Uterus (tissue), 4 donors: Measurements from ENCODE around the gene SNRNP40. TPM values are rescaled to one million over a fixed set of nuclear protein-coding genes. Genes with fewer than 3 reads are reported as not detected.
"Not testable (repeated sequence)": the region's sequence is repeated elsewhere in the genome, so short reads cannot be mapped to it uniquely, and the experiment has no call there.

Experiments
- DNase-seq, 2 donors: peaks; one replicate each; pipeline ENCODE4 v3.0.0-alpha.2; 2019 to 2020
- H3K27ac ChIP-seq, 2 donors: fragments of 200-600 bp; sonication (generic); 1 replicate in 1 of 2; 2 replicates in 1 of 2; pipeline ENCODE4 v1.5.1; 2016 to 2018
- H3K27me3 ChIP-seq, 2 donors: fragments of 200-600 bp; sonication (generic); one replicate each; pipeline ENCODE4 v1.5.1; 2018 to 2019; ENCODE audit warnings: control low read depth in 1 of 2
- H3K36me3 ChIP-seq, 2 donors: fragments of 200-600 bp; sonication (generic); one replicate each; pipeline ENCODE4 v1.5.1; 2019; ENCODE audit warnings: control low read depth in 1 of 2
- H3K4me1 ChIP-seq, 2 donors: fragments of 200-600 bp; sonication (generic); one replicate each; pipeline ENCODE4 v1.5.1; 2018 to 2019; ENCODE audit warnings: control low read depth in 1 of 2
- H3K4me3 ChIP-seq, 2 donors: fragments of 200-600 bp; sonication (generic); 1 replicate in 1 of 2; 2 replicates in 1 of 2; pipeline ENCODE4 v1.5.1; 2018 to 2019; ENCODE audit warnings: mild to moderate bottlenecking in 1 of 2
- H3K9me3 ChIP-seq, 2 donors: fragments of 200-600 bp; sonication (generic); one replicate each; pipeline ENCODE4 v1.5.1; 2019; ENCODE audit warnings: control low read depth in 1 of 2
- CTCF ChIP-seq, 4 experiments: fragments of 200-600 bp in 2 of 4; fragments of 450-650 bp in 2 of 4; sonication (generic) in 2 of 4; IDR thresholded peaks; one replicate each; pipeline ENCODE4 v1.5.1; 2016 to 2019; ENCODE audit warnings: antibody characterized with exemption in 4 of 4, mild to moderate bottlenecking in 2 of 4, moderate library complexity in 1 of 4
- POLR2A ChIP-seq, 2 donors: fragments of 450-650 bp; IDR thresholded peaks; one replicate each; pipeline ENCODE4 v1.6.1; 2016; ENCODE audit warnings: antibody characterized with exemption in 2 of 2, mild to moderate bottlenecking in 1 of 2, moderate library complexity in 1 of 2
- intact Hi-C: fragments of 100-400 bp; cut with DNase I; formaldehyde crosslinking; loops from one replicate; pipeline ENCODE4 v1.15.1; 2023; ENCODE audit warnings: low total_unique reads
- total RNA-seq, 4 donors: library from RNA; depleted of rRNA in 3 of 4; stranded (reverse); fragments of >200 nt in 3 of 4; gene quantifications; one replicate each; pipeline versions ENCODE4 v1.1.0 to v1.2.4, GENCODE V29; 2014 to 2023
- donor health status: DM: yes; HTN: yes; CAD: no.

SNRNP40 gene
- total RNA-seq, 4 donors from 2014 or later, result 35.1 to 99.5 (median 58.5) TPM

GRCh38 chr1:31300193-31300592 is 3.6 kb upstream of the SNRNP40 start:
- H3K4me3 ChIP-seq, result no peak overlapping the region
- no peak overlapping the region for H3K27ac ChIP-seq
- no peak for TF ChIP-seq CTCF (IDR thresholded peaks at IDR 0.05)
- TF ChIP-seq POLR2A (IDR thresholded peaks at IDR 0.05), result no peak
- no peaks in the 10 kb centered on the region for H3K9me3 ChIP-seq
- peaks cover 0 to 10% of the 10 kb centered on the region in 2 donors for H3K4me1 ChIP-seq
- intact Hi-C loops, result no loop called here
- no peaks in the 10 kb centered on the region for H3K36me3 ChIP-seq
- no peaks in the 10 kb centered on the region for H3K27me3 ChIP-seq
- DNase-seq, result no peak

GRCh38 chr1:31299365-31299764 is 2.8 kb upstream of the SNRNP40 start:
- H3K9me3 ChIP-seq, result no peaks in the 10 kb centered on the region
- H3K36me3 ChIP-seq, result no peaks in the 10 kb centered on the region
- H3K4me3 ChIP-seq, result no peak overlapping the region
- no peak for DNase-seq
- no peak overlapping the region for H3K27ac ChIP-seq
- intact Hi-C loops, result no loop called here
- H3K4me1 ChIP-seq, result peaks cover 0 to 13% of the 10 kb centered on the region in 2 donors
- TF ChIP-seq POLR2A (IDR thresholded peaks at IDR 0.05) (no peak), CTCF (IDR thresholded peaks at IDR 0.05) (no peak)
- H3K27me3 ChIP-seq, result no peaks in the 10 kb centered on the region

- H3K27me3 ChIP-seq, result no peaks in the 10 kb centered on the region
- TF ChIP-seq POLR2A (IDR thresholded peaks at IDR 0.05), result no peak
- no peak for TF ChIP-seq CTCF (IDR thresholded peaks at IDR 0.05)
- H3K36me3 ChIP-seq, result no peaks in the 10 kb centered on the region
- no peak for DNase-seq
- H3K9me3 ChIP-seq, result no peaks in the 10 kb centered on the region
- peak overlapping the region; percentile 53 to 88 for H3K27ac ChIP-seq
- intact Hi-C loops, result no loop called here
- peak overlapping the region; percentile 83 to 92 for H3K4me3 ChIP-seq
- H3K4me1 ChIP-seq, result peaks cover 0 to 13% of the 10 kb centered on the region in 2 donors
Measured at GRCh38 chr1:31297277-31298247, 974 bp upstream of the SNRNP40 start.

- Histone ChIP-seq H3K4me1 (peaks cover 0 to 13% of the 10 kb centered on the region in 2 donors), H3K4me3 (peak overlapping the region; percentile 83 to 92), H3K9me3 (no peaks in the 10 kb centered on the region), H3K27ac (peak overlapping the region; percentile 73 to 85), H3K27me3 (no peaks in the 10 kb centered on the region), H3K36me3 (no peaks in the 10 kb centered on the region)
- DNase-seq, result no peak
- intact Hi-C loops, result no loop called here
- no peak for TF ChIP-seq CTCF (IDR thresholded peaks at IDR 0.05)
- TF ChIP-seq POLR2A (IDR thresholded peaks at IDR 0.05), result no peak
Measured at GRCh38 chr1:31295874-31296485, 608 bp downstream of the SNRNP40 start.

GRCh38 chr1:31289021-31289420 is 7.6 kb downstream of the SNRNP40 start:
- H3K27me3 ChIP-seq, result no peaks in the 10 kb centered on the region
- no peak overlapping the region for H3K4me3 ChIP-seq
- no peak for DNase-seq
- TF ChIP-seq CTCF (IDR thresholded peaks at IDR 0.05) (no peak), POLR2A (IDR thresholded peaks at IDR 0.05) (no peak)
- intact Hi-C loops, result no loop called here
- H3K4me1 ChIP-seq, result no peaks in the 10 kb centered on the region
- H3K27ac ChIP-seq, result no peak overlapping the region
- no peaks in the 10 kb centered on the region for H3K9me3 ChIP-seq
- no peaks in the 10 kb centered on the region for H3K36me3 ChIP-seq

- DNase-seq, H3K27ac ChIP-seq, H3K9me3 ChIP-seq, H3K4me1 ChIP-seq, H3K27me3 ChIP-seq, intact Hi-C loops, H3K36me3 ChIP-seq, H3K4me3 ChIP-seq: not testable (repeated sequence)
Measured at GRCh38 chr1:31287791-31288190, 8.8 kb downstream of the SNRNP40 start.

- intact Hi-C loops, DNase-seq, H3K4me1 ChIP-seq, H3K27me3 ChIP-seq, H3K36me3 ChIP-seq, H3K4me3 ChIP-seq, H3K27ac ChIP-seq, H3K9me3 ChIP-seq: not testable (repeated sequence)
Measured at GRCh38 chr1:31282426-31282825, 14.2 kb downstream of the SNRNP40 start.
